GM12878 (cell line): ENCODE results near the gene KLHDC10.

ENCODE experiments used
- CREB1 ChIP-seq: IDR thresholded peaks from 2 replicates; pipeline ENCODE4 v1.6.1; 2012; ENCODE audit warnings: low read depth, mild to moderate bottlenecking, inconsistent platforms
- CTCF ChIP-seq, 3 experiments: IDR thresholded peaks in 2 of 3; conservative IDR thresholded peaks in 1 of 3; 2 replicates each; pipeline ENCODE4 v1.5.1; 2011; ENCODE audit warnings: low read depth in 3 of 3, low read length in 3 of 3, mild to moderate bottlenecking in 3 of 3, control low read depth in 2 of 3, moderate library complexity in 2 of 3, inconsistent platforms in 1 of 3, mixed read lengths in 1 of 3; ENCODE audit not compliant: control insufficient read depth in 2 of 3, insufficient read depth in 1 of 3; ENCODE audit errors: extremely low read depth in 1 of 3
- EZH2 ChIP-seq: IDR thresholded peaks from 2 replicates; pipeline ENCODE4 v1.6.1; 2012; ENCODE audit warnings: low read depth, mild to moderate bottlenecking, control low read depth, inconsistent platforms, low read length, borderline replicate concordance; ENCODE audit not compliant: control insufficient read depth
- KLF5 ChIP-seq: fragments of 450-650 bp; IDR thresholded peaks from 2 replicates; pipeline ENCODE4 v1.6.1; 2014; ENCODE audit warnings: mild to moderate bottlenecking; ENCODE audit not compliant: partially characterized antibody
- RCOR1 ChIP-seq: conservative IDR thresholded peaks from 2 replicates; pipeline ENCODE4 v1.6.1; 2012; ENCODE audit warnings: low read depth, low read length, improper control_type of control experiment
- SPI1 ChIP-seq: IDR thresholded peaks from 2 replicates; pipeline ENCODE4 v1.6.1; 2011; ENCODE audit warnings: low read depth, mild to moderate bottlenecking, low read length, moderate library complexity, borderline replicate concordance; ENCODE audit not compliant: insufficient read depth

- TF ChIP-seq RCOR1, result no peak
- no peak for TF ChIP-seq KLF5
- no peak for TF ChIP-seq CTCF (IDR thresholded peaks at IDR 0.05 in 2 of 3, conservative IDR thresholded peaks at IDR 0.05 in 1 of 3; ENCODE audit: control insufficient read depth in 2 of 3, extremely low read depth in 1 of 3, insufficient read depth in 1 of 3, low read depth in 3 of 3, low read length in 3 of 3)
- no peak for TF ChIP-seq EZH2
- TF ChIP-seq SPI1, result no peak
- TF ChIP-seq CREB1, result no peak
Observed at GRCh38 chr7:130095812-130096211, 25.5 kb downstream of the KLHDC10 start.
